ENCODE results near the gene ATP5MG.

GRCh38 chr11:118412921-118413320, 11.5 kb downstream of the ATP5MG start:
- TF ChIP-seq RAD21 (IDR thresholded peaks at IDR 0.05; ENCODE audit: low read length) (no peak), MAFK (IDR thresholded peaks at IDR 0.05; ENCODE audit: low read depth, low read length) (no peak), MXI1 (IDR thresholded peaks at IDR 0.05; ENCODE audit: borderline replicate concordance, low read depth, low read length) (no peak), CTCF (conservative IDR thresholded peaks at IDR 0.05; ENCODE audit: low read depth, low read length) (no peak)
